Right lobe of liver (tissue), 4 donors: ENCODE data around the gene ERBIN.

Source experiments
- POLR2A ChIP-seq: fragments of 450-650 bp; IDR thresholded peaks from one replicate; pipeline ENCODE4 v1.6.1; 2017; ENCODE audit warnings: antibody characterized with exemption, mild to moderate bottlenecking
- TF ChIP-seq, protein P1 (sequence below), 4 donors: fragments of 200-600 bp in 3 of 4; fragments of 450-650 bp in 1 of 4; IDR thresholded peaks; one replicate each; pipeline versions ENCODE4 v1.5.1 to v1.8.0; 2016 to 2022; ENCODE audit warnings: antibody characterized with exemption in 4 of 4, mild to moderate bottlenecking in 2 of 4
- donor health status: DM: no; HTN: no; CAD: no.
- donor health status: DM: no; HTN: no; CAD: no.
- donor health status: DM: no; HTN: yes; CAD: no.

- TF ChIP-seq, protein P1, sequence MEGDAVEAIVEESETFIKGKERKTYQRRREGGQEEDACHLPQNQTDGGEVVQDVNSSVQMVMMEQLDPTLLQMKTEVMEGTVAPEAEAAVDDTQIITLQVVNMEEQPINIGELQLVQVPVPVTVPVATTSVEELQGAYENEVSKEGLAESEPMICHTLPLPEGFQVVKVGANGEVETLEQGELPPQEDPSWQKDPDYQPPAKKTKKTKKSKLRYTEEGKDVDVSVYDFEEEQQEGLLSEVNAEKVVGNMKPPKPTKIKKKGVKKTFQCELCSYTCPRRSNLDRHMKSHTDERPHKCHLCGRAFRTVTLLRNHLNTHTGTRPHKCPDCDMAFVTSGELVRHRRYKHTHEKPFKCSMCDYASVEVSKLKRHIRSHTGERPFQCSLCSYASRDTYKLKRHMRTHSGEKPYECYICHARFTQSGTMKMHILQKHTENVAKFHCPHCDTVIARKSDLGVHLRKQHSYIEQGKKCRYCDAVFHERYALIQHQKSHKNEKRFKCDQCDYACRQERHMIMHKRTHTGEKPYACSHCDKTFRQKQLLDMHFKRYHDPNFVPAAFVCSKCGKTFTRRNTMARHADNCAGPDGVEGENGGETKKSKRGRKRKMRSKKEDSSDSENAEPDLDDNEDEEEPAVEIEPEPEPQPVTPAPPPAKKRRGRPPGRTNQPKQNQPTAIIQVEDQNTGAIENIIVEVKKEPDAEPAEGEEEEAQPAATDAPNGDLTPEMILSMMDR (IDR thresholded peaks at IDR 0.05): no peak
- TF ChIP-seq POLR2A: no peak
Measured at GRCh38 chr5:65928322-65928752, 2.0 kb downstream of the ERBIN start.
